ENCODE data around the gene BUD13. TPM values are rescaled to one million over a fixed set of nuclear protein-coding genes. Genes with fewer than 3 reads are reported as not detected.

BUD13 gene
- total and polyA plus RNA-seq, 2 of the 13 experiments (the other 11 are each of a cell fraction or from before 2014, with no cell fraction given) = 13.3 to 25.9 TPM

GRCh38 chr11:116782728-116783127, 9.9 kb upstream of the BUD13 start (continued):
- no peak for TF ChIP-seq GABPB1 (CRISPR knock-in tag; IDR thresholded peaks at IDR 0.05)
- no peak for TF ChIP-seq CSRNP2 (CRISPR knock-in tag; conservative IDR thresholded peaks at IDR 0.05; ENCODE audit: low read depth)

- Histone ChIP-seq H3K36me3 (replicated peaks in 1 of 2; ENCODE audit: control insufficient read depth in 1 of 2, insufficient read depth in 2 of 2, low read length in 2 of 2) (peaks cover 26 to 54% of the 10 kb centered on the region in 2 experiments), H3K4me3 (replicated peaks in 1 of 3; ENCODE audit: insufficient read depth in 1 of 3, low read depth in 2 of 3, low read length in 3 of 3) (no peak overlapping the region), H3K4me1 (ENCODE audit: insufficient read depth, low read length) (peaks cover 24% of the 10 kb centered on the region), H3K9me3 (ENCODE audit: low read length) (no peaks in the 10 kb centered on the region), H3K27me3 (ENCODE audit: control insufficient read depth in 1 of 2, insufficient read depth in 2 of 2, low read length in 2 of 2) (no peaks in the 10 kb centered on the region), H3K27ac (ENCODE audit: extremely low read length, insufficient read depth, low read length) (no peak overlapping the region), H3K4me2 (ENCODE audit: low read depth, low read length) (no peak overlapping the region), H3K9ac (ENCODE audit: insufficient read depth, low read depth, low read length) (no peak overlapping the region), H4K20me1 (ENCODE audit: insufficient read depth, low read length) (no peaks in the 10 kb centered on the region), H2AFZ (ENCODE audit: low read length) (no peak overlapping the region), H3K79me2 (ENCODE audit: insufficient read depth, low read length) (no peaks in the 10 kb centered on the region)
- no TSS peak for BruUV-seq (replicated peaks)
- FAIRE-seq (no peak), ATAC-seq (no peak), DNase-seq (ENCODE audit: low spot score) (no peak)
- intact Hi-C loops (cut with micrococcal nuclease; ENCODE audit: unreplicated experiment) = no loop called here
- 100% methylated on average over 3 of the region's 4 CpGs for WGBS (ENCODE audit: low lambda C conversion rate)
- in situ Hi-C loops (cut with HindIII; ENCODE audit: extremely low pct_ligation_motif_present, low pct_unique_long_range_greater_than_20kb) = no loop called here
- POLR2A ChIA-PET = interaction anchor here (2.5 to 8.4 kb wide), 2 partner anchors 10 to 58 kb away, joined by 12 to 78 read pairs; partner anchors contain the start of genes APOA1, APOA5 and ZPR1
- CTCF ChIA-PET (ENCODE audit: low intra/inter-chr PET ratio, low total read pairs) = no interaction called here
- TF ChIP-seq TSC22D2 (CRISPR knock-in tag; IDR thresholded peaks at IDR 0.05; ENCODE audit: borderline replicate concordance) (no peak), E2F2 (CRISPR knock-in tag; IDR thresholded peaks at IDR 0.05; ENCODE audit: borderline replicate concordance) (no peak), PLRG1 (conservative IDR thresholded peaks at IDR 0.05) (no peak), ZBTB37 (CRISPR knock-in tag; IDR thresholded peaks at IDR 0.05) (no peak), GMEB2 (CRISPR knock-in tag; IDR thresholded peaks at IDR 0.05; ENCODE audit: low read depth) (no peak), SRSF4 (IDR thresholded peaks at IDR 0.05; ENCODE audit: low read depth, low read length, poor library complexity, severe bottlenecking) (no peak), BCL3 (CRISPR knock-in tag; IDR thresholded peaks at IDR 0.05) (no peak), PHF8 (CRISPR knock-in tag; IDR thresholded peaks at IDR 0.05) (no peak), TEAD2 (CRISPR knock-in tag; IDR thresholded peaks at IDR 0.05) (no peak), ZFP41 (CRISPR knock-in tag; IDR thresholded peaks at IDR 0.05; ENCODE audit: borderline replicate concordance) (no peak), ZNF883 (CRISPR knock-in tag; IDR thresholded peaks at IDR 0.05; ENCODE audit: not compliant biosample characterization) (no peak)
These were observed 5.8 kb upstream of the BUD13 start for GRCh38 chr11:116778556-116778955.

All from HepG2 (cell line).